Breast epithelium (tissue), 4 donors: ENCODE results near the gene EIF3K. TPM values are rescaled to one million over a fixed set of nuclear protein-coding genes. Genes with fewer than 3 reads are reported as not detected.
A peak's percentile ranks its signal among the peaks of the same experiment; 100 is the strongest.

Experiments
- DNase-seq, 2 donors: peaks; one replicate each; pipeline ENCODE4 v3.0.0-alpha.2; 2019; ENCODE audit warnings: low spot score in 2 of 2
- H3K27ac ChIP-seq, 2 donors: fragments of 200-600 bp; sonication (generic) in 1 of 2; one replicate each; pipeline ENCODE4 v1.5.1; 2016 to 2019; ENCODE audit warnings: mild to moderate bottlenecking in 1 of 2
- H3K27me3 ChIP-seq, 2 donors: fragments of 200-600 bp; sonication (generic) in 1 of 2; one replicate each; pipeline versions ENCODE4 v1.5.1 to v1.6.0; 2017 to 2019; ENCODE audit warnings: control low read depth in 1 of 2, mild to moderate bottlenecking in 1 of 2
- H3K36me3 ChIP-seq: fragments of 200-600 bp; one replicate; pipeline ENCODE4 v1.5.1; 2019
- H3K4me1 ChIP-seq, 2 donors: fragments of 200-600 bp; sonication (generic); one replicate each; pipeline ENCODE4 v1.5.1; 2016 to 2019; ENCODE audit warnings: control low read depth in 1 of 2
- H3K4me3 ChIP-seq, 3 donors: fragments of 200-600 bp; sonication (generic); 1 replicate in 2 of 3; 2 replicates in 1 of 3; pipeline ENCODE4 v1.5.1; 2016 to 2019; ENCODE audit warnings: mild to moderate bottlenecking in 3 of 3, moderate library complexity in 2 of 3
- H3K9me3 ChIP-seq, 2 donors: fragments of 200-600 bp; sonication (generic) in 1 of 2; one replicate each; pipeline ENCODE4 v1.5.1; 2016 to 2019; ENCODE audit warnings: control low read depth in 1 of 2
- POLR2A ChIP-seq: fragments of 450-650 bp; IDR thresholded peaks from one replicate; pipeline ENCODE4 v1.6.1; 2016; ENCODE audit warnings: antibody characterized with exemption, mild to moderate bottlenecking, moderate library complexity
- POLR2AphosphoS5 ChIP-seq, 3 donors: sonication (generic); formaldehyde crosslinking; IDR thresholded peaks; one replicate each; pipeline ENCODE4 v1.6.1; 2017; ENCODE audit warnings: antibody characterized with exemption in 3 of 3
- intact Hi-C: fragments of 100-400 bp; cut with DNase I; formaldehyde crosslinking; loops from one replicate; pipeline ENCODE4 v1.15.1; 2023; ENCODE audit warnings: low total_unique reads
- total RNA-seq, 3 donors: library from RNA; depleted of rRNA; stranded (reverse); fragments of >200 nt; gene quantifications; one replicate each; pipeline ENCODE4 v1.1.0, GENCODE V29; 2016
- TF ChIP-seq, protein P1 (sequence below), 3 donors: fragments of 450-650 bp; IDR thresholded peaks; one replicate each; pipeline ENCODE4 v1.5.1; 2016 to 2017; ENCODE audit warnings: antibody characterized with exemption in 3 of 3, mild to moderate bottlenecking in 3 of 3, moderate library complexity in 3 of 3

Gene EIF3K
- total RNA-seq, 3 donors from 2014 or later, result 401 to 562 (median 420) TPM

DNA sequence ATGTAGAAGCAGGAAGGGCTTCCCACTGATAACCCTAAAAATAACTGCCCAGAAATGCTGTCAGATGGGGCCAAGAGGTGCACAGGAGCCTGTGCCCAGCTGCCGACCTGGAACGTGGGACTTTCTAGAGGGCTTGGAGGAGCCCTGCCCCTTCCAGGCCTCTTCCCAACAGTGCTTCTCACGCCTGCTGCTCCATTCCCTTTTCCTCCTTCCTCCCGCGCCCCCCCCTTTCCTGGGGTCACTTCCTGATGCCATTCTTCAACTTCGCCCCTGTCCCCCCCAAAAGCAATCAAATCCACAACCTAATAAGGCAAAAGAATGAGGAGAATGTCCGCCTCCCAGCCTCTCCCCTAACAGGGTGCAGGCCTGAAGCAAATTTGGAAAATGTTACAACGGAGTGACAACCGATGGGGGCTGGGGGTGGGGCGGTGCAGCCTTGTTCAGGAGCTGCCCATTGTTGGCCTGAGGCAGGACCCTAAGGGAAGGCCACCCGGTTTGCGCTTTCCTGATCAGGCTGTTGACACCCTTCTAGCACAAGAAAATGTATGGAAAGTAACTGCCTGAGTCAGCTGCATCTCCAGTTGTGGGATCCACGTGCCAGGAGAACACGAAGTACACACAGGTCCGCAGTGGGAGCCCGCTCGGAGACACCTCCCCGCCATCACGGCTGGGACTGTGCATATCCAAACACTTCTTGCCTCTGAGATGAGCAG is 47.1 kb downstream of the EIF3K start:
- no peak for TF ChIP-seq POLR2A
- TF ChIP-seq POLR2AphosphoS5 (IDR thresholded peaks at IDR 0.05), result peak; percentile 24 to 63 (median 51)
- H3K4me3 ChIP-seq, result peak overlapping the region in 1 of 3 donors; percentile 47
- H3K27ac ChIP-seq, result peak overlapping the region; percentile 98 to 99
- H3K36me3 ChIP-seq, result no peaks in the 10 kb centered on the region
- H3K4me1 ChIP-seq, result peaks cover 37 to 75% of the 10 kb centered on the region in 2 donors
- no peaks in the 10 kb centered on the region for H3K27me3 ChIP-seq
- H3K9me3 ChIP-seq, result no peaks in the 10 kb centered on the region
- DNase-seq, result peak; percentile 70 to 76
- intact Hi-C loops, result no loop called here

DNA sequence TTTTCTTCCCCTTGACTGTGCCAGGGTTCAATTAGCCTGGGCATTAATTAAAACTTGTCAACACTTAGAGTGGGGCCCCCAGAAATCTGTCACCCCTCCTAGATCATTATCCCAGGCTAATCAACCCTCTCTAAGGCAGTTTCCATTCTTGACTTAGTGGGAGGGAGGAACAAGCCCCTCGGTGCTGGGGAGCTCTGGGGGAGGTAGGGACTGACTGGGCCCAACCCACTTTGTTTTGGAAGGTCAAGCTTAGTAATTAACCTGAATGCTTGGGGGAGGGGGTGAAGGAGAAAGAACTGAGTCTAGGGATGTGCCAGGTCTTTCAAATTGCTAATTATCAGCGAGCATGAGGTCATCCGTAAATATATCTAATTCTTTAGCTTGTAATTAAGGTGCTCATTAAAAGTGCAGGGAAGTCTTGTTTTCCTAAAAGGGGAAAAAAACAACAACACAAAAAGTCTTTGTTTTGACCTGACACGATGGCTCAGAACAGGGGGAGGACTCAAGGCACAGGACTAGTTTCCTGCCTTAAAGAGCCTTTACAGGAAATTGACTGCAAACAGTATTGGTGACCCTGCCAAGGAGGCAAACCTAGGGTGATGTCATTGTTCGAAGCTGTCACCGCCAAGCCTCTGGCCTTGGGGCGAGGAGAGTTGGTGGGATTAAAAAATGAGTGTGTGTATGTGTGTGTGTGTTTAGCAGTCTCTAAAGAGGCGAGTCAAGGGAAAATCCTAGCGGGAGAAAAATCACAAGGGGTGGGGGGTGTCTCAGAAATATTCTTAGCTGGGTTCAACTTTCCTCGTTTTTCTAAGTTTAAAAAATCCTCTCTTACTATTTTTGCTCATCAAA is 47.9 kb downstream of the EIF3K start:
- intact Hi-C loops, result no loop called here
- DNase-seq, result peak; percentile 65 to 79
- Histone ChIP-seq H3K36me3 (no peaks in the 10 kb centered on the region), H3K4me3 (peak overlapping the region in 1 of 3 donors; percentile 47), H3K9me3 (no peaks in the 10 kb centered on the region), H3K4me1 (peaks cover 37 to 70% of the 10 kb centered on the region in 2 donors), H3K27ac (peak overlapping the region; percentile 98 to 99), H3K27me3 (no peaks in the 10 kb centered on the region)
- TF ChIP-seq POLR2A (no peak), POLR2AphosphoS5 (IDR thresholded peaks at IDR 0.05) (peak; percentile 51 to 72 (median 51))

DNA sequence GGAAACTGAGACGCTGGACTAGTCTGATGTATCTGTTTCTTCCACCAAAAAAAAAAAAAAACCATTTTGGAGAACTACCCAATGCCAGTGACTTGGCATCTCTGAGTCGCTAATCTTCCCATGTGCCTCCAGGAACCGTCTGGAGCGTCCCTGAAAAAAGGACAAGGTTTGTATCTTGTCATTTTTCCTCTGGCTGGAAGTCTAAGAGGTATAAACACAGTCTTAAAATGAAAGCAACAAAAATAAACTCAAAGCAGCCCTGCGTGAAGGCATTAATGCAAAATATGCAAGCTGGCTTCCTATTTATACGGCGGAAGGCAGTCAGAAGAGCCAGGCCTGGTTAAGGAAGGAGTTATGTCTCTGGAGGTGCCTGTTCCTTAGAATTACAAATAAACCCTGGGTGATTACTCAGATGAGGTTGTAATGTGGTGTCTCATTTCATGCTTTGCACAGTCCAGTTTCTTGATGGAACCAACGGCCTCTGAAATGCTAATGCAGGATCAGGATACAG is 48.7 kb downstream of the EIF3K start:
- Histone ChIP-seq H3K36me3 (no peaks in the 10 kb centered on the region), H3K4me1 (peaks cover 37 to 62% of the 10 kb centered on the region in 2 donors), H3K4me3 (no peak overlapping the region), H3K9me3 (no peaks in the 10 kb centered on the region), H3K27me3 (no peaks in the 10 kb centered on the region), H3K27ac (peak overlapping the region; percentile 98 to 99)
- no peak for TF ChIP-seq POLR2A
- TF ChIP-seq POLR2AphosphoS5 (IDR thresholded peaks at IDR 0.05), result peak in 1 of 3 donors; percentile 14
- TF ChIP-seq, protein P1, sequence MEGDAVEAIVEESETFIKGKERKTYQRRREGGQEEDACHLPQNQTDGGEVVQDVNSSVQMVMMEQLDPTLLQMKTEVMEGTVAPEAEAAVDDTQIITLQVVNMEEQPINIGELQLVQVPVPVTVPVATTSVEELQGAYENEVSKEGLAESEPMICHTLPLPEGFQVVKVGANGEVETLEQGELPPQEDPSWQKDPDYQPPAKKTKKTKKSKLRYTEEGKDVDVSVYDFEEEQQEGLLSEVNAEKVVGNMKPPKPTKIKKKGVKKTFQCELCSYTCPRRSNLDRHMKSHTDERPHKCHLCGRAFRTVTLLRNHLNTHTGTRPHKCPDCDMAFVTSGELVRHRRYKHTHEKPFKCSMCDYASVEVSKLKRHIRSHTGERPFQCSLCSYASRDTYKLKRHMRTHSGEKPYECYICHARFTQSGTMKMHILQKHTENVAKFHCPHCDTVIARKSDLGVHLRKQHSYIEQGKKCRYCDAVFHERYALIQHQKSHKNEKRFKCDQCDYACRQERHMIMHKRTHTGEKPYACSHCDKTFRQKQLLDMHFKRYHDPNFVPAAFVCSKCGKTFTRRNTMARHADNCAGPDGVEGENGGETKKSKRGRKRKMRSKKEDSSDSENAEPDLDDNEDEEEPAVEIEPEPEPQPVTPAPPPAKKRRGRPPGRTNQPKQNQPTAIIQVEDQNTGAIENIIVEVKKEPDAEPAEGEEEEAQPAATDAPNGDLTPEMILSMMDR (IDR thresholded peaks at IDR 0.05), result no peak
- intact Hi-C loops, result no loop called here
- no peak for DNase-seq

DNA sequence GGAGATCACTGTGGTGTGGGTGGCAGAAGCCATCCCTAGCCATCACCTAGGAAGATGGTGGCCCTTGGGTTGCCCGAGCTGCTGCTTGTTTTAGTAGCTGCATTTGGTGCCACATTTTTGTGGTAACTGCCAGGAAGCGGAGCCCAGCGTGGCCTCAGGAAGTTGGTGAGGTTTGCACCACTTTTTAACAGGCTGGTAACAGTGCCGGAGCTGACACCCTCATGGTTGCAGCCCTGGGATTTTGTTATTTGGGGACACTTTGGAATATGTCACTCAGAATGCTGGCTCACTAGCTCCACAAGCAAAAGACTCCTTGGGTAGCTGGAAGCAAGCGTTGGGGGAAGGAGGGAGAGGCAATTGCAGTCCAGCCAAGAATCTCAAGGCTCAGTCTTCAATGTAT is 50.6 kb downstream of the EIF3K start:
- no peak for DNase-seq
- Histone ChIP-seq H3K4me3 (no peak overlapping the region), H3K27me3 (no peaks in the 10 kb centered on the region), H3K9me3 (no peaks in the 10 kb centered on the region), H3K36me3 (no peaks in the 10 kb centered on the region), H3K27ac (peak overlapping the region; percentile 98 to 99), H3K4me1 (peaks cover 27 to 45% of the 10 kb centered on the region in 2 donors)
- TF ChIP-seq, protein P1 (IDR thresholded peaks at IDR 0.05), result no peak
- TF ChIP-seq POLR2AphosphoS5 (IDR thresholded peaks at IDR 0.05), result no peak
- TF ChIP-seq POLR2A, result no peak
- intact Hi-C loops, result no loop called here

DNA sequence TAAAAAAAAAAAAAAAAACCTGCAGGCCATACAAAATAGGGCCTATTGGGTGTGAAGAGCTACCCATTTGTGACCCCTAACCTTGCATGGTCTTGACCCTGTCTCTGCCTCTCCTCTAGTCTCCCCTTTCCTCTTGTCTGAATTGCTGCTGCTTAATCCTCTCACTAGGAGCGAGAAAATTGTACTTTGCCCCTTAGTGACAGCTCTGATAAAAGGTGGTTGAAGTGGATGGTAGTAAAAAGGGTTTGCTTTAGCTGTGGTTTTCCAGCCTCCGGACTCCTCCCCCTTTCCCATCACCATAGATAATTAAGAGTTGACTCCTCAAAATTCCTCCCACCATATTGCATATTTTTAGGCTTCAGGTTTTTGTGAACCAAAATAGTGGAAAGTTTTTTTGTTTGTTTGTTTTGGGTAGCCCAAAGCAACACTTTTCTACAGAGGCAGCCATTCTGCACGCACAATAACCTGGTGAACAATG is 52.0 kb downstream of the EIF3K start:
- peak overlapping the region; percentile 60 to 99 for H3K27ac ChIP-seq
- H3K36me3 ChIP-seq, result no peaks in the 10 kb centered on the region
- intact Hi-C loops, result no loop called here
- no peak overlapping the region for H3K4me3 ChIP-seq
- no peak for TF ChIP-seq POLR2AphosphoS5 (IDR thresholded peaks at IDR 0.05)
- TF ChIP-seq, protein P1 (IDR thresholded peaks at IDR 0.05), result no peak
- no peak for TF ChIP-seq POLR2A
- H3K4me1 ChIP-seq, result peaks cover 19 to 37% of the 10 kb centered on the region in 2 donors
- no peaks in the 10 kb centered on the region for H3K27me3 ChIP-seq
- no peaks in the 10 kb centered on the region for H3K9me3 ChIP-seq
- DNase-seq, result no peak
